ENCODE data around the gene UHRF2.
"Not testable (repeated sequence)": the region's sequence is repeated elsewhere in the genome, so short reads cannot be mapped to it uniquely, and the experiment has no call there.

UHRF2 gene

GRCh38 chr9:6488395-6488794 lies 75.4 kb downstream of the UHRF2 start:
- no peak for DNase-seq (ENCODE audit: low spot score)

GRCh38 chr9:6489099-6489498 lies 76.1 kb downstream of the UHRF2 start:
- no peak for DNase-seq (ENCODE audit: low spot score)

- DNase-seq (ENCODE audit: low spot score): no peak
Observed at GRCh38 chr9:6490863-6491262, 77.9 kb downstream of the UHRF2 start.

DNA sequence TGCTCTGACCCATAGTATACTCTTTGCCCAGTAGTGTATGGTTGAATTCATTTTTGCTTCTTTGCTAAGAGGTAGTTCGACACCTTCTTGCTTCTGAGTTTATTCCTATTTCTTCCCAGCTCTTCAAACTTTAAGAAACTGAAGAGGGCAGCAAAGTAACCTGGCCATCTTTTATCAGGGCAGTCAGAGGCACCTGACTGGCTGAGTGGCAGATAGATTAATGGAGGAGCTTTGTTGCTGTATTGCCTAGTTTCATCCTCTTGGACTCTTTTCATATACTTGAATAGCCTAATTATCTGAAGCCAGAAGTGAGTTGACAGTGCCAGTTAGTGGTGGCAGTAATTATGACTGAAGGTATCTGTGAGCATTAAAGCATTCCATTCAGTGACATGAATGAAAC lies 82.5 kb downstream of the UHRF2 start:
- DNase-seq (ENCODE audit: low spot score): no peak

GRCh38 chr9:6498982-6499381 lies 86.0 kb downstream of the UHRF2 start:
- peak; percentile 39 for DNase-seq (ENCODE audit: low spot score)

- DNase-seq (ENCODE audit: low spot score): no peak
Observed at GRCh38 chr9:6501526-6502210, 88.7 kb downstream of the UHRF2 start.

DNA sequence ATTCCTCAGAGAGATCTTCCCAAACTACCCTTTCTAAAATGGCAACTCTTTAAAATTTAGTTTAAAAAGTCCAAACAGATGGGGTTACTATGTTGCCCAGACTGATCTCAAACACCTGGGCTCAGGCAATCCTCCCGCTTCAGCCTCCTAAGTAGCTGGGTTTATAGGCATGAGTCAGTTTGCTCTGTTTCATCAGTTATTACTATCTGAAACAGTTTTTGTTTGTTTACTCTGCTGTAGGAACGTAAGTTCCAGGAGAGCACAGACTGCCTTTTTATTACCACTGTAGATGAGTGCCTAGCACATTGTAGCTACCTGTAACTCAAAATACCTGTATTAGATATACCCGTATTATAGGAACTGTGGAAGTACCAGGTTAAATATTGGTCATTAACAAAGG lies 89.4 kb downstream of the UHRF2 start:
- no peak for DNase-seq (ENCODE audit: low spot score)

- no peak for DNase-seq (ENCODE audit: low spot score)
Observed at GRCh38 chr9:6506571-6506970, 93.6 kb downstream of the UHRF2 start.

DNA sequence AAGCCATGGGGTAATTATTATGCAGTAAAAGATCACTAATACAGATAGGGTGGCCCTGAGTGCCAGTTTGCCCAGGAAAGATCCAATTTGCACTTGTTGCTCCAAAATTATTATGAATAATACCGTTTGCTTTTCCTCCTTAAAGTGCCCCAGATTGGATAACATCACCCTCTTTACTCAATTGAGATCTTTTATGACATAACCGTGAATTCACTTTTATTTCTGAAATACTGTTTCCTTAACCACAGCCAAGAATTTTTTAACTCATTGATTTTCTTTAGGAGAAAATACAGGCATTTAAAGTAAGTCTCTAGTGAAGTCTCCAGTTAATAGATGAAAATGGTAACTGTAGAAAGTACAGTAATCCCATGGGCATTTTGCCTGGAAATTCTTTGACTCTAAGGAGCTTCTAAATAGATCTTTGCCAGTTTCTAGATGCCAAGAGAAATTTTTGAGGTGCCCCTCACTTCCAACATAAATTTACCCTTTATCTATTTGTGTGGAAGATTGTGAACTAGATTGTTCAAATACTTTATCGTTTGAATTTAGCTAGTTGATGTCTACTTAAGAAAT lies 99.2 kb downstream of the UHRF2 start:
- no peak for DNase-seq (ENCODE audit: low spot score)

GRCh38 chr9:6522263-6522662 lies 109.3 kb downstream of the UHRF2 start:
- DNase-seq (ENCODE audit: low spot score): no peak

GRCh38 chr9:6525326-6526045 lies 112.5 kb downstream of the UHRF2 start:
- DNase-seq (ENCODE audit: low spot score): peak; percentile 25

GRCh38 chr9:6535594-6535993 lies 122.6 kb downstream of the UHRF2 start:
- no peak for DNase-seq (ENCODE audit: low spot score)

- DNase-seq (ENCODE audit: low spot score): peak; percentile 27
Observed at GRCh38 chr9:6538666-6539071, 125.7 kb downstream of the UHRF2 start.

- not testable (repeated sequence) for DNase-seq (ENCODE audit: low spot score)
Observed at GRCh38 chr9:6542617-6543016, 129.6 kb downstream of the UHRF2 start.

- no peak for DNase-seq (ENCODE audit: low spot score)
Observed at GRCh38 chr9:6543204-6543603, 130.2 kb downstream of the UHRF2 start.

- DNase-seq (ENCODE audit: low spot score): no peak
Observed at GRCh38 chr9:6545017-6545691, 132.2 kb downstream of the UHRF2 start.

DNA sequence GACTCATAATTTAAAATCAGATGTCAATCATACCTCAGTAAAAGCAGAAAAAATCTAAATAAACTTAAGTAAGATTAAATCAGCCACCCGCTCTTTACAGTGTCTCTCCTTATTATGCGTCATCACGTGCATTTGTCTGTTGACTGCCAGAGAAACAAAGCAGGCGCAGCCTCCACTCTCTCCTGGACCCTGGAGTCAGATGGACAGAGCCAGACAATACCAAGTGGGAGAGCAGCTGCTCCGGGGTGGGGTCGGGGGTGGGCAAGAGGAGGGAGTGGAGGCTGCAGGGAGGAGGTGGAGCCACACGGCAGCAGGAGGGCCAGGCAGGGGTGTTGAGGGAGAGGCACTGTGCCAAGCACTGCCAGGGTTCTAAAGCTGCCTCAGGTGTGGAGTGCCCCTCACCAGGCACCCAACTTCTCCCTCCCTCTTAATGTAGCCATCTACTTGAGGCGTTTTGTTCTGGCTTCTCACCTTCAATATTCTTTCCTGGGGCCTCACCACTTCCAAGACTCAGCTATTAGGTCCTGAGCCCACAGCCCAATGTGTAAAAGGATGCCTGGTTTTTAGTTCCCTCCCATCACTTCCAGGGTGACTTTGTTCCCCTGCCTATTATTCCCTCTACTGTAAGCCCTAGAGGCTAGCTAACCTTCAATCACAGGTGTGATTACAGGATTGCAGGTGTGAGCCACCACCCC lies 136.3 kb downstream of the UHRF2 start:
- DNase-seq (ENCODE audit: low spot score): no peak

GRCh38 chr9:6551136-6551535 lies 138.1 kb downstream of the UHRF2 start:
- DNase-seq (ENCODE audit: low spot score): no peak

GRCh38 chr9:6552033-6552432 lies 139.0 kb downstream of the UHRF2 start:
- DNase-seq (ENCODE audit: low spot score): peak; percentile 20

DNA sequence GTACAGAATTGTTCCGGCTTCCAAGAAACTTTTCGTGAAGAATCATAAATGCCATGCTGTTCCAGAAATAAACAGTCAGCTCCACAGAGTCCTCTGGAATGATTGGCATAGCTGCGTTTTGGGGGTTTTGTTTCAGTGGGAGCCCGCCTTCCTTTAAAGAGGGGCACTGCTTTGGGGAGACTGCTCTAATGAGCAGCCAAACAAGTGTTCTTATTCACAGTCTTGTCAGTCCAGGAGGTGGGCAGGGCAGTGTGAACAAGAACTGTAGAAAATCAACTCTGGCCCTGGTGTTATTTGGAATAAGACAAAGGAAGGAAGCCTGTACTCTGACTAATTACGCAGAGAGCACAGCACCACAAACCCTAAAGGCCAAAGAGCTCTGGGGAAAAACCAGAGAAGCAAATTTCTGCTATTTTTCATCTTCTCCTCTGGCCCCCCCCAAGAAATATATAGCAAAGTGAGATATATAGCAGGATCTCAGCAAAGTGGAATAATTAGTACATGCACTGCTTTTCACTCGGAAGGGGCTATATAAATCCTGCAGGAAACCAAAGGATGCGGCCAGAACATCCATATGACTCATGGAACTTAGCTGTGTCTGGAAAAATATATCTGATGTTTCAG lies 139.6 kb downstream of the UHRF2 start:
- DNase-seq (ENCODE audit: low spot score): no peak

- DNase-seq (ENCODE audit: low spot score): no peak
Observed at GRCh38 chr9:6553866-6554265, 140.9 kb downstream of the UHRF2 start.
